H9 (cell line): ENCODE data around the gene HNRNPH2. TPM values are rescaled to one million over a fixed set of nuclear protein-coding genes. Genes with fewer than 3 reads are reported as not detected.

Source experiments
- DNase-seq: peaks from one replicate; pipeline ENCODE4 v3.0.0-alpha.2; 2017
- H2AFZ ChIP-seq: one replicate; pipeline ENCODE4 v1.6.1; 2013; ENCODE audit warnings: mild to moderate bottlenecking, low read length, control low read depth, moderate library complexity
- H2AK5ac ChIP-seq: 2 replicates; pipeline ENCODE4 v1.6.1; 2013; ENCODE audit warnings: low read length, control low read depth, mixed read lengths; ENCODE audit not compliant: insufficient read length
- H2BK120ac ChIP-seq: one replicate; pipeline ENCODE4 v1.6.1; 2013; ENCODE audit warnings: low read depth, mild to moderate bottlenecking, low read length, control low read depth, inconsistent platforms; ENCODE audit not compliant: poor library complexity, severe bottlenecking
- H2BK12ac ChIP-seq: 2 replicates; pipeline ENCODE4 v1.6.1; 2013; ENCODE audit warnings: low read length, control low read depth, mixed read lengths, low read depth; ENCODE audit not compliant: insufficient read length
- H2BK15ac ChIP-seq: 2 replicates; pipeline ENCODE4 v1.6.1; 2013; ENCODE audit warnings: low read depth, low read length, control low read depth
- H2BK20ac ChIP-seq: one replicate; pipeline ENCODE4 v1.6.1; 2013; ENCODE audit warnings: low read depth, mild to moderate bottlenecking, low read length, control low read depth, inconsistent platforms; ENCODE audit not compliant: poor library complexity, severe bottlenecking
- H2BK5ac ChIP-seq: 2 replicates; pipeline ENCODE4 v1.6.1; 2013; ENCODE audit warnings: low read length, control low read depth, mixed read lengths; ENCODE audit not compliant: insufficient read length
- H3K14ac ChIP-seq: 2 replicates; pipeline ENCODE4 v1.6.1; 2013; ENCODE audit warnings: low read length, control low read depth; ENCODE audit not compliant: insufficient read depth
- H3K18ac ChIP-seq: 2 replicates; pipeline ENCODE4 v1.6.1; 2013; ENCODE audit warnings: low read depth, mild to moderate bottlenecking, mixed read lengths, low read length, control low read depth; ENCODE audit not compliant: insufficient read length
- H3K23ac ChIP-seq: 2 replicates; pipeline ENCODE4 v1.6.1; 2013; ENCODE audit warnings: low read length, control low read depth, mixed read lengths, low read depth; ENCODE audit not compliant: insufficient read length
- H3K23me2 ChIP-seq: 2 replicates; pipeline ENCODE4 v1.6.1; 2013; ENCODE audit warnings: low read depth, mild to moderate bottlenecking, mixed read lengths, low read length, control low read depth; ENCODE audit not compliant: insufficient read length, poor library complexity, severe bottlenecking
- H3K27ac ChIP-seq: 2 replicates; pipeline ENCODE4 v1.5.1; 2013; ENCODE audit warnings: low read length, control low read depth, mixed read lengths, low read depth; ENCODE audit not compliant: insufficient read length
- H3K27me3 ChIP-seq: 2 replicates; pipeline ENCODE4 v1.6.1; 2013; ENCODE audit warnings: low read length, control low read depth, inconsistent platforms; ENCODE audit not compliant: insufficient read depth
- H3K4ac ChIP-seq: 2 replicates; pipeline ENCODE4 v1.6.1; 2013; ENCODE audit warnings: low read depth, mild to moderate bottlenecking, control low read depth, inconsistent platforms, low read length, moderate library complexity
- H3K4me1 ChIP-seq: 2 replicates; pipeline ENCODE4 v1.6.1; 2013; ENCODE audit warnings: low read length, control low read depth, inconsistent platforms; ENCODE audit not compliant: insufficient read depth
- H3K4me2 ChIP-seq: 2 replicates; pipeline ENCODE4 v1.6.1; 2013; ENCODE audit warnings: low read length, control low read depth, mixed read lengths; ENCODE audit not compliant: insufficient read length, insufficient read depth
- H3K56ac ChIP-seq: 2 replicates; pipeline ENCODE4 v1.6.1; 2013; ENCODE audit warnings: low read depth, mild to moderate bottlenecking, mixed read lengths, low read length, control low read depth; ENCODE audit not compliant: insufficient read length
- H3K79me1 ChIP-seq: 2 replicates; pipeline ENCODE4 v1.6.1; 2013; ENCODE audit warnings: low read depth, mild to moderate bottlenecking, moderate library complexity, low read length, control low read depth, inconsistent platforms; ENCODE audit not compliant: insufficient read depth, poor library complexity, severe bottlenecking
- H3K79me2 ChIP-seq: 2 replicates; pipeline ENCODE4 v1.6.1; 2013; ENCODE audit warnings: low read length, control low read depth, inconsistent platforms; ENCODE audit not compliant: insufficient read depth
- H3K9ac ChIP-seq: 2 replicates; pipeline ENCODE4 v1.6.1; 2013; ENCODE audit warnings: low read length, control low read depth, mixed read lengths; ENCODE audit not compliant: insufficient read length; ENCODE audit errors: extremely low read depth
- H3K9me3 ChIP-seq: one replicate; pipeline ENCODE4 v1.6.1; 2013; ENCODE audit warnings: low read depth, low read length, inconsistent platforms; ENCODE audit not compliant: control insufficient read depth
- H3T11ph ChIP-seq: one replicate; pipeline ENCODE4 v1.6.1; 2013; ENCODE audit warnings: mild to moderate bottlenecking, low read length, control low read depth, inconsistent platforms
- H4K20me1 ChIP-seq: one replicate; pipeline ENCODE4 v1.6.1; 2013; ENCODE audit not compliant: control insufficient read depth, insufficient read length, insufficient read depth
- H4K5ac ChIP-seq: 2 replicates; pipeline ENCODE4 v1.6.1; 2013; ENCODE audit warnings: low read depth, mild to moderate bottlenecking, mixed read lengths, low read length, control low read depth; ENCODE audit not compliant: insufficient read length
- H4K8ac ChIP-seq: replicated peaks from 2 replicates; pipeline ENCODE4 v1.6.1; 2013; ENCODE audit warnings: low read length, control low read depth, mixed read lengths, low read depth; ENCODE audit not compliant: insufficient read length
- H4K91ac ChIP-seq: 2 replicates; pipeline ENCODE4 v1.6.1; 2013; ENCODE audit warnings: low read depth, mild to moderate bottlenecking, moderate library complexity, mixed read lengths, low read length, control low read depth; ENCODE audit not compliant: insufficient read length
- H3K27ac Mint-ChIP-seq, 3 experiments: 2 replicates in 2 of 3; 3 replicates in 1 of 3; pipeline ENCODE4 v1.8.0; 2020 to 2021; ENCODE audit warnings: mixed read lengths in 3 of 3, mild to moderate bottlenecking in 1 of 3, moderate library complexity in 1 of 3
- H3K27me3 Mint-ChIP-seq: 2 replicates; pipeline ENCODE4 v1.8.0; 2021; ENCODE audit warnings: low read depth, mild to moderate bottlenecking, moderate library complexity, mixed read lengths
- H3K36me3 Mint-ChIP-seq, 3 experiments: 2 replicates in 2 of 3; 3 replicates in 1 of 3; pipeline ENCODE4 v1.8.0; 2020 to 2021; ENCODE audit warnings: low read depth in 3 of 3, mixed read lengths in 3 of 3; ENCODE audit not compliant: insufficient read depth in 1 of 3
- H3K4me1 Mint-ChIP-seq, 2 experiments: 2 replicates each; pipeline ENCODE4 v1.8.0; 2020; ENCODE audit warnings: mixed read lengths in 2 of 2
- H3K4me3 Mint-ChIP-seq, 2 experiments: 2 replicates in 1 of 2; 3 replicates in 1 of 2; pipeline ENCODE4 v1.8.0; 2020 to 2021; ENCODE audit warnings: mild to moderate bottlenecking in 2 of 2, mixed read lengths in 2 of 2, moderate library complexity in 1 of 2
- H3K9me3 Mint-ChIP-seq, 2 experiments: 2 replicates in 1 of 2; 3 replicates in 1 of 2; pipeline ENCODE4 v1.8.0; 2020; ENCODE audit warnings: mild to moderate bottlenecking in 2 of 2, mixed read lengths in 2 of 2, moderate library complexity in 1 of 2
- WGBS: extraction: QIAGEN DNeasy Blood & Tissue Kit; methylation state at CpG from one replicate; pipeline ENCODE4 v1.1.7; 2013; ENCODE audit warnings: missing lambda C conversion rate, low lambda C conversion rate, mixed read lengths; ENCODE audit not compliant: insufficient read length; ENCODE audit errors: extremely low coverage; 5-methylcytosine and 5-hydroxymethylcytosine counted together
- total RNA-seq: library from RNA; stranded (reverse); gene quantifications from 2 replicates; pipeline ENCODE4 v1.2.1, GENCODE V29; 2021
- TF ChIP-seq, protein P1 (sequence below): fragments of 200-600 bp; sonication (generic); conservative IDR thresholded peaks from 3 replicates; pipeline ENCODE4 v1.8.0; 2021; ENCODE audit warnings: antibody characterized with exemption, mild to moderate bottlenecking

The HNRNPH2 gene
- total RNA-seq, 1 experiment from 2014 or later, result 60.2 TPM

- no peak within 1 kb of the TSS for H3K18ac ChIP-seq
- peaks cover 40% of the 10 kb centered on the region for H3K9me3 ChIP-seq
- no peak within 1 kb of the TSS for H4K8ac ChIP-seq
- no peak within 1 kb of the TSS for H2BK12ac ChIP-seq
- Mint-ChIP-seq H3K27ac (no peak within 1 kb of the TSS), H3K9me3 (peaks cover 46 to 57% of the 10 kb centered on the region in 2 experiments), H3K4me3 (no peak within 1 kb of the TSS; a peak in 1 of 5 replicates), H3K36me3 (peaks cover 0 to 2% (median 1%) of the 10 kb centered on the region in 3 experiments; a peak in 5 of 7 replicates), H3K4me1 (peaks cover 7 to 13% of the 10 kb centered on the region in 2 experiments), H3K27me3 (no peaks in the 10 kb centered on the region; the same call in 1 of the 2 replicates)
- H3K27me3 ChIP-seq, result no peaks in the 10 kb centered on the region
- H3K56ac ChIP-seq, result no peak within 1 kb of the TSS
- H3T11ph ChIP-seq, result no peak within 1 kb of the TSS
- TF ChIP-seq, protein P1, sequence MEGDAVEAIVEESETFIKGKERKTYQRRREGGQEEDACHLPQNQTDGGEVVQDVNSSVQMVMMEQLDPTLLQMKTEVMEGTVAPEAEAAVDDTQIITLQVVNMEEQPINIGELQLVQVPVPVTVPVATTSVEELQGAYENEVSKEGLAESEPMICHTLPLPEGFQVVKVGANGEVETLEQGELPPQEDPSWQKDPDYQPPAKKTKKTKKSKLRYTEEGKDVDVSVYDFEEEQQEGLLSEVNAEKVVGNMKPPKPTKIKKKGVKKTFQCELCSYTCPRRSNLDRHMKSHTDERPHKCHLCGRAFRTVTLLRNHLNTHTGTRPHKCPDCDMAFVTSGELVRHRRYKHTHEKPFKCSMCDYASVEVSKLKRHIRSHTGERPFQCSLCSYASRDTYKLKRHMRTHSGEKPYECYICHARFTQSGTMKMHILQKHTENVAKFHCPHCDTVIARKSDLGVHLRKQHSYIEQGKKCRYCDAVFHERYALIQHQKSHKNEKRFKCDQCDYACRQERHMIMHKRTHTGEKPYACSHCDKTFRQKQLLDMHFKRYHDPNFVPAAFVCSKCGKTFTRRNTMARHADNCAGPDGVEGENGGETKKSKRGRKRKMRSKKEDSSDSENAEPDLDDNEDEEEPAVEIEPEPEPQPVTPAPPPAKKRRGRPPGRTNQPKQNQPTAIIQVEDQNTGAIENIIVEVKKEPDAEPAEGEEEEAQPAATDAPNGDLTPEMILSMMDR, result no peak
- H3K27ac ChIP-seq, result no peak within 1 kb of the TSS
- no peak within 1 kb of the TSS for H2BK5ac ChIP-seq
- no peaks in the 10 kb centered on the region for H3K79me2 ChIP-seq
- H2BK15ac ChIP-seq, result no peak within 1 kb of the TSS
- H3K4ac ChIP-seq, result no peak within 1 kb of the TSS
- no peak within 1 kb of the TSS for H2BK20ac ChIP-seq
- no peak within 1 kb of the TSS for H3K9ac ChIP-seq
- no peaks in the 10 kb centered on the region for H3K79me1 ChIP-seq
- H2AK5ac ChIP-seq, result no peak within 1 kb of the TSS
- no CpG with 5 or more reads among the region's 9 CpGs for WGBS
- H4K5ac ChIP-seq, result no peak within 1 kb of the TSS
- H2BK120ac ChIP-seq, result no peak within 1 kb of the TSS
- no peak within 1 kb of the TSS for H3K4me2 ChIP-seq
- no peaks in the 10 kb centered on the region for H3K23me2 ChIP-seq
- no peaks in the 10 kb centered on the region for H4K20me1 ChIP-seq
- H4K91ac ChIP-seq, result no peak within 1 kb of the TSS
- no peak within 1 kb of the TSS for H3K23ac ChIP-seq
- H2AFZ ChIP-seq, result no peak within 1 kb of the TSS
- no peak for DNase-seq
- H3K4me1 ChIP-seq, result no peaks in the 10 kb centered on the region; the same call in 1 of the 2 replicates
- H3K14ac ChIP-seq, result no peak within 1 kb of the TSS
Measured at GRCh38 chrX:101385795-101386541, 22.1 kb upstream of the HNRNPH2 start, which contains the start of gene BTK. BTK (minus strand) TSS chrX:101386191; CDS start chrX:101375284, 10,907 bp downstream.
